ENCODE results near the gene AKR1D1. TPM values are rescaled to one million over a fixed set of nuclear protein-coding genes. Genes with fewer than 3 reads are reported as not detected.

AKR1D1 gene
- total and polyA plus RNA-seq, 2 of the 13 experiments (the other 11 are each of a cell fraction or from before 2014, with no cell fraction given): 6.9 to 37.0 TPM

- TF ChIP-seq SMYD3 (CRISPR knock-in tag; IDR thresholded peaks at IDR 0.05): peak; percentile 80; the same call in 1 of the 2 replicates
- TF ChIP-seq ZBTB43 (CRISPR knock-in tag; conservative IDR thresholded peaks at IDR 0.05): no peak
- TF ChIP-seq TAF1 (CRISPR knock-in tag; IDR thresholded peaks at IDR 0.05): no peak
- TF ChIP-seq, protein P1, sequence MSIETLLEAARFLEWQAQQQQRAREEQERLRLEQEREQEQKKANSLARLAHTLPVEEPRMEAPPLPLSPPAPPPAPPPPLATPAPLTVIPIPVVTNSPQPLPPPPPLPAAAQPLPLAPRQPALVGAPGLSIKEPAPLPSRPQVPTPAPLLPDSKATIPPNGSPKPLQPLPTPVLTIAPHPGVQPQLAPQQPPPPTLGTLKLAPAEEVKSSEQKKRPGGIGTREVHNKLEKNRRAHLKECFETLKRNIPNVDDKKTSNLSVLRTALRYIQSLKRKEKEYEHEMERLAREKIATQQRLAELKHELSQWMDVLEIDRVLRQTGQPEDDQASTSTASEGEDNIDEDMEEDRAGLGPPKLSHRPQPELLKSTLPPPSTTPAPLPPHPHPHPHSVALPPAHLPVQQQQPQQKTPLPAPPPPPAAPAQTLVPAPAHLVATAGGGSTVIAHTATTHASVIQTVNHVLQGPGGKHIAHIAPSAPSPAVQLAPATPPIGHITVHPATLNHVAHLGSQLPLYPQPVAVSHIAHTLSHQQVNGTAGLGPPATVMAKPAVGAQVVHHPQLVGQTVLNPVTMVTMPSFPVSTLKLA (IDR thresholded peaks at IDR 0.05): no peak
- no peak for TF ChIP-seq ZNF839 (CRISPR knock-in tag; IDR thresholded peaks at IDR 0.05; ENCODE audit: borderline replicate concordance)
- TF ChIP-seq ELK4 (CRISPR knock-in tag; IDR thresholded peaks at IDR 0.05; ENCODE audit: borderline replicate concordance): no peak
- TF ChIP-seq POLR2G (IDR thresholded peaks at IDR 0.05; ENCODE audit: low read depth, low read length): no peak
- no peak for TF ChIP-seq KMT2B (CRISPR knock-in tag; IDR thresholded peaks at IDR 0.05)
- TF ChIP-seq ZNF414 (CRISPR knock-in tag; IDR thresholded peaks at IDR 0.05): no peak
- TF ChIP-seq ATF7 (IDR thresholded peaks at IDR 0.05): no peak
- TF ChIP-seq ATF7 (CRISPR knock-in tag; IDR thresholded peaks at IDR 0.05): no peak
- TF ChIP-seq ZNF879 (CRISPR knock-in tag; IDR thresholded peaks at IDR 0.05): no peak
- peak; percentile 25; the same call in 1 of the 2 replicates for TF ChIP-seq ZKSCAN8 (CRISPR knock-in tag; IDR thresholded peaks at IDR 0.05; ENCODE audit: borderline replicate concordance)
- no peak for TF ChIP-seq ZNF225 (CRISPR knock-in tag; IDR thresholded peaks at IDR 0.05)
- TF ChIP-seq ZNF142 (CRISPR knock-in tag; IDR thresholded peaks at IDR 0.05): no peak
- no peak for TF ChIP-seq NR2F1 (CRISPR knock-in tag; IDR thresholded peaks at IDR 0.05)
- TF ChIP-seq, protein P2, sequence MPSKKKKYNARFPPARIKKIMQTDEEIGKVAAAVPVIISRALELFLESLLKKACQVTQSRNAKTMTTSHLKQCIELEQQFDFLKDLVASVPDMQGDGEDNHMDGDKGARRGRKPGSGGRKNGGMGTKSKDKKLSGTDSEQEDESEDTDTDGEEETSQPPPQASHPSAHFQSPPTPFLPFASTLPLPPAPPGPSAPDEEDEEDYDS (CRISPR knock-in tag; IDR thresholded peaks at IDR 0.05): no peak
Observed at GRCh38 chr7:138097064-138097741, 20.9 kb downstream of the AKR1D1 start (continued).

All from HepG2 (cell line).